PFSK-1 (cell line): ENCODE results near the gene PROKR2.

Source experiments
- FOXP2 ChIP-seq: optimal IDR thresholded peaks from 2 replicates; pipeline ENCODE3; 2011; ENCODE audit warnings: borderline replicate concordance, control low read depth, inconsistent platforms; ENCODE audit not compliant: insufficient read depth; ENCODE audit errors: extremely low read length, extremely low read depth
- POLR2AphosphoS5 ChIP-seq: IDR thresholded peaks from 2 replicates; pipeline ENCODE4 v1.6.1; 2012; ENCODE audit warnings: low read depth, mild to moderate bottlenecking, control low read depth, low read length, moderate library complexity
- REST ChIP-seq, 2 experiments: IDR thresholded peaks; 2 replicates each; pipeline versions ENCODE4 v1.6.1 to v1.8.0; 2011 to 2012; ENCODE audit warnings: low read depth in 2 of 2, low read length in 2 of 2, control low read depth in 1 of 2, inconsistent platforms in 1 of 2, mild to moderate bottlenecking in 1 of 2, moderate library complexity in 1 of 2; ENCODE audit not compliant: insufficient read depth in 1 of 2
- SIN3A ChIP-seq: IDR thresholded peaks from 2 replicates; pipeline ENCODE4 v1.6.1; 2012; ENCODE audit warnings: mild to moderate bottlenecking, low read length, moderate library complexity, borderline replicate concordance; ENCODE audit not compliant: insufficient read depth
- TAF1 ChIP-seq: IDR thresholded peaks from 2 replicates; pipeline ENCODE4 v1.6.1; 2012; ENCODE audit warnings: low read length, control low read depth, borderline replicate concordance; ENCODE audit not compliant: insufficient read depth

Gene PROKR2

GRCh38 chr20:5297280-5298004 is 19.3 kb downstream of the PROKR2 start:
- TF ChIP-seq FOXP2 (no peak), REST (IDR thresholded peaks at IDR 0.05; ENCODE audit: insufficient read depth in 1 of 2, low read depth in 2 of 2, low read length in 2 of 2) (no peak), SIN3A (no peak; the same call in 1 of the 2 replicates), POLR2AphosphoS5 (no peak), TAF1 (no peak)

- no peak for TF ChIP-seq TAF1
- no peak for TF ChIP-seq SIN3A
- no peak for TF ChIP-seq FOXP2
- no peak for TF ChIP-seq REST (IDR thresholded peaks at IDR 0.05; ENCODE audit: insufficient read depth in 1 of 2, low read depth in 2 of 2, low read length in 2 of 2)
- no peak for TF ChIP-seq POLR2AphosphoS5
These were observed 26.2 kb downstream of the PROKR2 start for GRCh38 chr20:5290596-5290995.

GRCh38 chr20:5282561-5282960 is 34.2 kb downstream of the PROKR2 start:
- TF ChIP-seq TAF1 = no peak
- TF ChIP-seq FOXP2 = no peak
- TF ChIP-seq POLR2AphosphoS5 = no peak
- no peak for TF ChIP-seq REST (IDR thresholded peaks at IDR 0.05; ENCODE audit: insufficient read depth in 1 of 2, low read depth in 2 of 2, low read length in 2 of 2)

- no peak for TF ChIP-seq SIN3A
- no peak for TF ChIP-seq FOXP2
- TF ChIP-seq TAF1 = no peak
- TF ChIP-seq POLR2AphosphoS5 = no peak
- no peak for TF ChIP-seq REST (IDR thresholded peaks at IDR 0.05; ENCODE audit: insufficient read depth in 1 of 2, low read depth in 2 of 2, low read length in 2 of 2)
These were observed 37.1 kb downstream of the PROKR2 start for GRCh38 chr20:5279661-5280060.

- no peak for TF ChIP-seq REST (IDR thresholded peaks at IDR 0.05; ENCODE audit: insufficient read depth in 1 of 2, low read depth in 2 of 2, low read length in 2 of 2)
- TF ChIP-seq SIN3A = no peak
- TF ChIP-seq FOXP2 = no peak
- TF ChIP-seq TAF1 = no peak
- TF ChIP-seq POLR2AphosphoS5 = no peak
These were observed 44.5 kb downstream of the PROKR2 start for GRCh38 chr20:5272268-5272667.
